HG03097 (cell line): ENCODE measurements around the gene CALR3.
"Not testable (repeated sequence)": the region's sequence is repeated elsewhere in the genome, so short reads cannot be mapped to it uniquely, and the experiment has no call there.

ENCODE experiments used
- ATAC-seq: cut with Tn5 transposase; IDR thresholded peaks from one replicate; pipeline ENCODE4 v1.9.1; 2021; ENCODE audit not compliant: unreplicated experiment, low FRiP score

The CALR3 gene

GRCh38 chr19:16525751-16526481 lies 29.9 kb upstream of the CALR3 start:
- ATAC-seq: no peak

GRCh38 chr19:16524991-16525734 lies 29.2 kb upstream of the CALR3 start:
- no peak for ATAC-seq

GRCh38 chr19:16522559-16523377 lies 26.8 kb upstream of the CALR3 start:
- ATAC-seq: no peak

GRCh38 chr19:16521715-16522289 lies 25.8 kb upstream of the CALR3 start:
- no peak for ATAC-seq

- no peak for ATAC-seq
These were observed 25.1 kb upstream of the CALR3 start for GRCh38 chr19:16520986-16521624.

- ATAC-seq: no peak
These were observed 24.4 kb upstream of the CALR3 start for GRCh38 chr19:16520074-16520973.

GRCh38 chr19:16519230-16519687 lies 23.3 kb upstream of the CALR3 start:
- no peak for ATAC-seq

- ATAC-seq: no peak
These were observed 22.7 kb upstream of the CALR3 start for GRCh38 chr19:16518483-16519229.

GRCh38 chr19:16518061-16518460 lies 22.1 kb upstream of the CALR3 start:
- ATAC-seq: no peak

GRCh38 chr19:16516923-16517610 lies 21.1 kb upstream of the CALR3 start:
- no peak for ATAC-seq

- ATAC-seq: no peak
These were observed 20.4 kb upstream of the CALR3 start for GRCh38 chr19:16516381-16516780.

- ATAC-seq: no peak
These were observed 18.5 kb upstream of the CALR3 start for GRCh38 chr19:16514383-16515019.

- ATAC-seq: not testable (repeated sequence)
These were observed 16.6 kb upstream of the CALR3 start for GRCh38 chr19:16512611-16513010.

GRCh38 chr19:16509141-16510061 lies 13.4 kb upstream of the CALR3 start:
- no peak for ATAC-seq

GRCh38 chr19:16508546-16508945 lies 12.6 kb upstream of the CALR3 start:
- ATAC-seq: no peak

GRCh38 chr19:16506961-16507360 lies 11.0 kb upstream of the CALR3 start:
- ATAC-seq: no peak
